22Rv1 (cell line): ENCODE measurements around the gene GP1BB.

ENCODE experiments used
- CTCF ChIP-seq: fragments of 450-650 bp; IDR thresholded peaks from 2 replicates; pipeline ENCODE4 v1.5.1; 2017; ENCODE audit warnings: mild to moderate bottlenecking
- ZFX ChIP-seq: fragments of 450-650 bp; IDR thresholded peaks from 2 replicates; pipeline ENCODE4 v1.6.1; 2017; ENCODE audit warnings: antibody characterized with exemption, borderline replicate concordance

DNA sequence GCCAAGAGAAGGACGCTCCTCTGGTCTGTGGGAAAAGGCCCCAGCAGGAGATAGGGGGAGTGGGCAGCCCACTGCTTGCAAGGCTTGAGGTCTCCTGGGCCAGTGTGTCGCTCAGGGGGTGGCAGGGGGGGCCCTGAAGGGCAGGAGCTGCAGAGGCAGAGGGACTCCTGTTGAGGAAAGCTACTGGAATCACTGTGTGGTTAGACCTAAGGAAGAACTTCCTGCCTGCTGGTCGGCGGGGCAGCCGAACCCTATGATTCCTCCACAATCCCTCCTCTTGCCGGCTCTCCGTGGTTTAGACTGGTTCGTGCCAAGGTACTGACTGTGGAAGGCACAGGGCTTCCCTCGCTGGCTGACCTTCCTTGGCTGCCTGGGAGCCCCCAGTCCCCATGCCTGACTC is 6.2 kb downstream of the GP1BB start:
- TF ChIP-seq CTCF (no peak), ZFX (no peak)
